Breast epithelium (tissue), 4 donors: ENCODE results near the gene THTPA. TPM values are rescaled to one million over a fixed set of nuclear protein-coding genes. Genes with fewer than 3 reads are reported as not detected.

Source experiments
- DNase-seq, 2 donors: peaks; one replicate each; pipeline ENCODE4 v3.0.0-alpha.2; 2019; ENCODE audit warnings: low spot score in 2 of 2
- H3K27ac ChIP-seq, 2 donors: fragments of 200-600 bp; sonication (generic) in 1 of 2; one replicate each; pipeline ENCODE4 v1.5.1; 2016 to 2019; ENCODE audit warnings: mild to moderate bottlenecking in 1 of 2
- H3K27me3 ChIP-seq, 2 donors: fragments of 200-600 bp; sonication (generic) in 1 of 2; one replicate each; pipeline versions ENCODE4 v1.5.1 to v1.6.0; 2017 to 2019; ENCODE audit warnings: control low read depth in 1 of 2, mild to moderate bottlenecking in 1 of 2
- H3K36me3 ChIP-seq: fragments of 200-600 bp; one replicate; pipeline ENCODE4 v1.5.1; 2019
- H3K4me1 ChIP-seq, 2 donors: fragments of 200-600 bp; sonication (generic); one replicate each; pipeline ENCODE4 v1.5.1; 2016 to 2019; ENCODE audit warnings: control low read depth in 1 of 2
- H3K4me3 ChIP-seq, 3 donors: fragments of 200-600 bp; sonication (generic); 1 replicate in 2 of 3; 2 replicates in 1 of 3; pipeline ENCODE4 v1.5.1; 2016 to 2019; ENCODE audit warnings: mild to moderate bottlenecking in 3 of 3, moderate library complexity in 2 of 3
- H3K9me3 ChIP-seq, 2 donors: fragments of 200-600 bp; sonication (generic) in 1 of 2; one replicate each; pipeline ENCODE4 v1.5.1; 2016 to 2019; ENCODE audit warnings: control low read depth in 1 of 2
- POLR2A ChIP-seq: fragments of 450-650 bp; IDR thresholded peaks from one replicate; pipeline ENCODE4 v1.6.1; 2016; ENCODE audit warnings: antibody characterized with exemption, mild to moderate bottlenecking, moderate library complexity
- POLR2AphosphoS5 ChIP-seq, 3 donors: sonication (generic); formaldehyde crosslinking; IDR thresholded peaks; one replicate each; pipeline ENCODE4 v1.6.1; 2017; ENCODE audit warnings: antibody characterized with exemption in 3 of 3
- intact Hi-C: fragments of 100-400 bp; cut with DNase I; formaldehyde crosslinking; loops from one replicate; pipeline ENCODE4 v1.15.1; 2023; ENCODE audit warnings: low total_unique reads
- total RNA-seq, 3 donors: library from RNA; depleted of rRNA; stranded (reverse); fragments of >200 nt; gene quantifications; one replicate each; pipeline ENCODE4 v1.1.0, GENCODE V29; 2016
- TF ChIP-seq, protein P1 (sequence below), 3 donors: fragments of 450-650 bp; IDR thresholded peaks; one replicate each; pipeline ENCODE4 v1.5.1; 2016 to 2017; ENCODE audit warnings: antibody characterized with exemption in 3 of 3, mild to moderate bottlenecking in 3 of 3, moderate library complexity in 3 of 3

THTPA gene
- total RNA-seq, 3 donors from 2014 or later, result 13.6 to 22.1 (median 21.0) TPM

DNA sequence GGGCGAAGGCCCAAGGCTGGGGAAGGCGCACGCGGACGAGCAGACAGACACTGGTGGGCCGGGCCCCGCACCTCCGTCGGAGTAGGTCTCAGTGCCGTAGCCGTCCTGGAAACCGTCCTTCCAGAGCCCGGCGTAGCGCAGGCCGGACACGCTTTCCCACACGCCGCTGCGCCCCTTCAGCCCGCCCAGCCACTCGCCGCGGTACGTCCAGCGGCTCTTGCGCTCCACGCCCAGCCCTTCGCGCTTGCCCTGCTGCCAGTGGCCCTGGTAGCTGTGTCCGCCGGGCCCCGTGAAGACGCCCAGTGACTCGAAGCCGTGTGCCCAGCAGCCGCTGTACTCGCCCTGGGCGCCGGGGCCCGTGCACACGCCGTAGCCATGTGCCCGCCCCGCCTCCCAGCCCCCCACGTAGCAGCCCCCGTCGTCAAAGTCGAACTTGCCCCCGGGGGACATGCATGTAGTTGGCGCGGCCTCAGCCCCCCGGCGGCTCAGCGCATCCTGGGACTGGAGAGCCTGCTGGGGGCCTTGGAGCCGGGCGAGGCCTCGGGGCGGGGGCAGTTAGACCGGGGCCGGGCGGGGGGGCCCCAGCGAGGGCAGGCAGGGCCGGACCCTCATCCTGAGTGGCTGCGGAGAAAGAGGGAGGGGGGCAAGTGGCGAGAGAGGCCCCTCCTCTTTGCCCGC, 21.1 kb downstream of the THTPA start:
- H3K27me3 ChIP-seq, result peaks cover 12 to 26% of the 10 kb centered on the region in 2 donors
- intact Hi-C loops, result no loop called here
- TF ChIP-seq POLR2AphosphoS5 (IDR thresholded peaks at IDR 0.05) (no peak), POLR2A (no peak)
- TF ChIP-seq, protein P1, sequence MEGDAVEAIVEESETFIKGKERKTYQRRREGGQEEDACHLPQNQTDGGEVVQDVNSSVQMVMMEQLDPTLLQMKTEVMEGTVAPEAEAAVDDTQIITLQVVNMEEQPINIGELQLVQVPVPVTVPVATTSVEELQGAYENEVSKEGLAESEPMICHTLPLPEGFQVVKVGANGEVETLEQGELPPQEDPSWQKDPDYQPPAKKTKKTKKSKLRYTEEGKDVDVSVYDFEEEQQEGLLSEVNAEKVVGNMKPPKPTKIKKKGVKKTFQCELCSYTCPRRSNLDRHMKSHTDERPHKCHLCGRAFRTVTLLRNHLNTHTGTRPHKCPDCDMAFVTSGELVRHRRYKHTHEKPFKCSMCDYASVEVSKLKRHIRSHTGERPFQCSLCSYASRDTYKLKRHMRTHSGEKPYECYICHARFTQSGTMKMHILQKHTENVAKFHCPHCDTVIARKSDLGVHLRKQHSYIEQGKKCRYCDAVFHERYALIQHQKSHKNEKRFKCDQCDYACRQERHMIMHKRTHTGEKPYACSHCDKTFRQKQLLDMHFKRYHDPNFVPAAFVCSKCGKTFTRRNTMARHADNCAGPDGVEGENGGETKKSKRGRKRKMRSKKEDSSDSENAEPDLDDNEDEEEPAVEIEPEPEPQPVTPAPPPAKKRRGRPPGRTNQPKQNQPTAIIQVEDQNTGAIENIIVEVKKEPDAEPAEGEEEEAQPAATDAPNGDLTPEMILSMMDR (IDR thresholded peaks at IDR 0.05), result no peak
- H3K9me3 ChIP-seq, result no peaks in the 10 kb centered on the region
- no peak overlapping the region for H3K27ac ChIP-seq
- peak overlapping the region; percentile 7 to 66 (median 46) for H3K4me3 ChIP-seq
- DNase-seq, result no peak
- H3K36me3 ChIP-seq, result no peaks in the 10 kb centered on the region
- H3K4me1 ChIP-seq, result peaks cover 0 to 4% of the 10 kb centered on the region in 2 donors

DNA sequence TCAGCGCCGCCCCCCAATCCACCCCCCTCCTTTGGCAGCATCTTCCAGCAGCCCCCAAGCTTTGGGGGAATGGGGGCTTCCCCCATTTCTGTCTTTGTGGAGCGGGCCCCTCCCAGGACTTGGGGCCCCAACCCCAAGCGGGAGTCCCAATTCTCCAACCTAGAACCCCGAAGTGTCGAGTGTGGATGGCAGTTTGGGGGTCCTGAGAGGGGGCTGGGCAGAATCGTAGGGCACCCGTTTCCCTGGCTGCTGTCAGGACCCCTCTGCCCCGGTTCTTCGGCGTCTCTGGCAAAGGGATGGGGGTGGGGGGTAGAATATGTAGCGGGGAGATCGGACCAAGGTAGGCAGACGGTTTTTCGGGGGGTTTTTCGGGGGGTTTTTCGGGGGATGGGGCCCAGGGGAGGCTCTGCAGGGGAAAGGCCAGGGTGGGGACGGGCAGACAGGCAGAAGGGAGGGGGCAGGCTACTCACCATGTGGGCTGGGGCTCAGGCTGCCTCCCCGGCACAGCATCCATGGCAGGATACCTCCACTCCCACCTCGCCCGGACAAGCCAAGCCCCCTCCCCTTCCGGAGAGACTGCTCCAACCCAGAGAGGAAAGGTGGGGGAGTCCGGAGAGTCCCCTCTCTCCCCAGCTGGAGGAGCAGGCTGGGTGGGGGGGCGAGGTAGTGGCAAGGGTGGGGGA, 21.8 kb downstream of the THTPA start:
- Histone ChIP-seq H3K27me3 (peaks cover 12 to 26% of the 10 kb centered on the region in 2 donors), H3K4me3 (peak overlapping the region in 2 of 3 donors; percentile 46 to 66), H3K27ac (no peak overlapping the region), H3K36me3 (no peaks in the 10 kb centered on the region), H3K4me1 (peaks cover 0 to 4% of the 10 kb centered on the region in 2 donors), H3K9me3 (no peaks in the 10 kb centered on the region)
- intact Hi-C loops, result no loop called here
- no peak for DNase-seq
- TF ChIP-seq, protein P1 (IDR thresholded peaks at IDR 0.05), result no peak
- TF ChIP-seq POLR2AphosphoS5 (IDR thresholded peaks at IDR 0.05), result no peak
- TF ChIP-seq POLR2A, result no peak

DNA sequence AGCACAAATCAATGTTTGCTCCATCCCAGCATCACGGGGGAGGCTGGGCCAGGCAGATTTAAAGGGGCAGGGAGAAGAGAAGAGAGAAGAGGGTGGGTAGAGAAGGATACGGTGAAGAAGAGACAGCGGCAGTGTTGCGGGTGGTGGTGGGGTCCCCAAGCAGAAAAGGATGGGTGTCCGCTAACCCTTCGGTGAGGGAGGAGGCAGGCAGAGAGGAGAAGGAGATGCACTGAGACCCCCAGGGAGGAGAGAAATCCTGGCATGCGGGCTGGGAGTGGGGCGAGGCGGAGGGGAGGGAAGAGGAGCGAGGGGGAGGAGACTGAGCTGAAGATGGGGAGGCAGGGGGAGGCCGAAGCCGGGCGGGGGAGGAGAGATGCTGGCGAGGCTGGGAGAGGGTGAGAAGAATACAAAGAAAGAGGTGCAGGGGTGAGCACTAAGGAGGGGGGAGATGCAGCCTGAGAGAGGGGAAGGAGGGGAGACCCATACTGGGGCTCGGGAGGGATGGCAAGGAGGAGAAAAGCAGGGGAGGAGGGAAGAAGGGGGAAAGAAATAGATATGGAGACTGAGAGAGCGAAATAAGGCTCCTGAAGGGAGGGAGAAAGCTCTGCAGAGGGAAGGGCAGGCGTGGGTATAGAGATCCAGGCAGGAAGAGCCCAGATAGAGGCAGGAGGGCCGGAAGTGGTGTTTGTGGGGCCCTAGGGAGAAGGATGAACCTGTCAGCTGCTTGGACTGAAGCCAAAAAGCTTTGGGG, 22.7 kb downstream of the THTPA start, which contains the start of gene JPH4:
JPH4 (minus strand) TSS at position 231 of the 751 bp plus-strand sequence. CDS start 1,337 bp downstream, outside the sequence.
- no peaks in the 10 kb centered on the region for H3K9me3 ChIP-seq
- no peaks in the 10 kb centered on the region for H3K36me3 ChIP-seq
- peak within 1 kb of the TSS in 2 of 3 donors; percentile 46 to 66 for H3K4me3 ChIP-seq
- peaks cover 12 to 26% of the 10 kb centered on the region in 2 donors for H3K27me3 ChIP-seq
- H3K27ac ChIP-seq, result no peak within 1 kb of the TSS
- intact Hi-C loops, result no loop called here
- DNase-seq, result no peak
- peaks cover 0 to 4% of the 10 kb centered on the region in 2 donors for H3K4me1 ChIP-seq
- no peak for TF ChIP-seq POLR2A
- no peak for TF ChIP-seq POLR2AphosphoS5 (IDR thresholded peaks at IDR 0.05)
- TF ChIP-seq, protein P1 (IDR thresholded peaks at IDR 0.05), result no peak

DNA sequence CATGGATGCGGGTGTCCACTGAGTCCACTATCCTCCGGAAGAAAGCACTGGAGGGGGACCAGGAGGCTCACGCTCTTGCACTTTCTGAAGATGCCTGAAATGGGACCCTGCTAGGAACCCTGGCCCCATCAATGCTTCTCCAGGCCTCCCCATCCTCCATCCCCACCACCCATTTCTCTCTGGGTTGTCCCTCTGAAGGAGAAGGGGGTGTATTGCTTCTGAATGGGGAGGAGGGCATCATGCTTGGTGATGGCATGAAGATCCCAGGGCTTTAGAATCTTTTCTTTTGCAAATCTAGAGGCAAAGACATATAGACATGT, 23.2 kb downstream of the THTPA start:
- TF ChIP-seq, protein P1 (IDR thresholded peaks at IDR 0.05), result no peak
- no peak for TF ChIP-seq POLR2AphosphoS5 (IDR thresholded peaks at IDR 0.05)
- no peak for TF ChIP-seq POLR2A
- H3K4me3 ChIP-seq, result no peak overlapping the region
- no peak overlapping the region for H3K27ac ChIP-seq

More for the DNA sequence above, 23.2 kb downstream of the THTPA start:
- Histone ChIP-seq H3K9me3 (no peaks in the 10 kb centered on the region), H3K4me1 (peaks cover 0 to 4% of the 10 kb centered on the region in 2 donors), H3K27me3 (peaks cover 12 to 26% of the 10 kb centered on the region in 2 donors), H3K36me3 (no peaks in the 10 kb centered on the region)
- no peak for DNase-seq
- intact Hi-C loops, result no loop called here
